GM23338 (cell line): ENCODE measurements around the gene RGS7. TPM values are rescaled to one million over a fixed set of nuclear protein-coding genes. Genes with fewer than 3 reads are reported as not detected.

Experiments
- ATAC-seq: fragments of 200-7000 bp; cut with Tn5 transposase; 3 replicates; pipeline ENCODE4 v1.9.1; 2020
- DNase-seq: peaks from one replicate; pipeline ENCODE4 v3.0.0-alpha.2; 2015; ENCODE audit warnings: low spot score
- H2AFZ ChIP-seq: fragments of 200-600 bp; sonication (generic); 2 replicates; pipeline ENCODE4 v1.8.0; 2016; ENCODE audit warnings: antibody characterized with exemption, mild to moderate bottlenecking, moderate library complexity
- H3F3A ChIP-seq: fragments of 200-600 bp; sonication (generic); replicated peaks from 2 replicates; pipeline ENCODE4 v1.8.0; 2017; ENCODE audit warnings: antibody characterized with exemption, mixed run types, low read depth
- H3K27ac ChIP-seq: fragments of 200-600 bp; sonication (generic); 2 replicates; pipeline ENCODE4 v1.6.1; 2016; ENCODE audit warnings: low read depth
- H3K27me3 ChIP-seq: fragments of 200-600 bp; sonication (generic); 2 replicates; pipeline ENCODE4 v1.8.0; 2016; ENCODE audit warnings: mild to moderate bottlenecking, mixed run types, moderate library complexity; ENCODE audit not compliant: insufficient read depth
- H3K36me3 ChIP-seq: fragments of 200-600 bp; sonication (generic); 2 replicates; pipeline ENCODE4 v1.8.0; 2016; ENCODE audit warnings: mild to moderate bottlenecking; ENCODE audit not compliant: insufficient read depth
- H3K4me1 ChIP-seq: fragments of 200-600 bp; sonication (generic); 2 replicates; pipeline ENCODE4 v1.8.0; 2016; ENCODE audit warnings: mild to moderate bottlenecking, moderate library complexity; ENCODE audit not compliant: insufficient read depth
- H3K4me2 ChIP-seq: fragments of 200-600 bp; sonication (generic); 2 replicates; pipeline ENCODE4 v1.7.1; 2017; ENCODE audit warnings: mixed run types
- H3K4me3 ChIP-seq: fragments of 200-600 bp; sonication (generic); 2 replicates; pipeline ENCODE4 v1.6.1; 2016; ENCODE audit warnings: mixed run types
- H3K79me2 ChIP-seq: fragments of 200-600 bp; sonication (generic); replicated peaks from 2 replicates; pipeline ENCODE4 v1.8.0; 2017; ENCODE audit warnings: mild to moderate bottlenecking; ENCODE audit not compliant: insufficient read depth
- H3K9me2 ChIP-seq: fragments of 200-600 bp; sonication (generic); 2 replicates; pipeline ENCODE4 v1.8.0; 2017; ENCODE audit not compliant: insufficient read depth
- H4K20me1 ChIP-seq: fragments of 200-600 bp; sonication (generic); replicated peaks from 2 replicates; pipeline ENCODE4 v1.8.0; 2017; ENCODE audit warnings: mild to moderate bottlenecking; ENCODE audit not compliant: insufficient read depth
- H3K27ac Mint-ChIP-seq: 2 replicates; pipeline ENCODE4 v1.8.0; 2020; ENCODE audit warnings: inconsistent platforms, mild to moderate bottlenecking, moderate library complexity, mixed read lengths
- H3K27me3 Mint-ChIP-seq: 3 replicates; pipeline ENCODE4 v1.8.0; 2022; ENCODE audit warnings: low read depth, mild to moderate bottlenecking, moderate library complexity, mixed read lengths, inconsistent platforms; ENCODE audit not compliant: insufficient read depth, poor library complexity
- H3K36me3 Mint-ChIP-seq: 3 replicates; pipeline ENCODE4 v1.8.0; 2021; ENCODE audit warnings: low read depth, mild to moderate bottlenecking, inconsistent platforms, moderate library complexity, mixed read lengths
- H3K4me1 Mint-ChIP-seq: 3 replicates; pipeline ENCODE4 v1.8.0; 2020; ENCODE audit warnings: mild to moderate bottlenecking, inconsistent platforms, mixed read lengths
- H3K4me3 Mint-ChIP-seq: 3 replicates; pipeline ENCODE4 v1.8.0; 2021; ENCODE audit warnings: moderate library complexity, mild to moderate bottlenecking, inconsistent platforms, mixed read lengths
- H3K9me3 Mint-ChIP-seq: 3 replicates; pipeline ENCODE4 v1.8.0; 2020; ENCODE audit warnings: moderate library complexity, mild to moderate bottlenecking, inconsistent platforms, mixed read lengths
- CREB1 ChIP-seq: fragments of 250-450 bp; sonication (Bioruptor Pico); IDR thresholded peaks from 2 replicates; pipeline ENCODE4 v1.5.0; 2020; ENCODE audit warnings: low read depth, mild to moderate bottlenecking, moderate library complexity
- EZH2 ChIP-seq: fragments of 200-600 bp; sonication (generic); IDR thresholded peaks from one replicate; pipeline ENCODE4 v1.8.0; 2017; ENCODE audit warnings: antibody characterized with exemption, mild to moderate bottlenecking, low read depth; ENCODE audit not compliant: unreplicated experiment
- EZH2phosphoT487 ChIP-seq: fragments of 200-600 bp; sonication (generic); IDR thresholded peaks from one replicate; pipeline ENCODE4 v1.8.1; 2018; ENCODE audit warnings: antibody characterized with exemption; ENCODE audit not compliant: unreplicated experiment
- NANOG ChIP-seq: IDR thresholded peaks from 2 replicates; pipeline ENCODE4 v1.6.1; 2016; ENCODE audit warnings: antibody characterized with exemption, borderline replicate concordance
- POLR2AphosphoS5 ChIP-seq: IDR thresholded peaks from 2 replicates; pipeline ENCODE4 v1.6.1; 2016; ENCODE audit warnings: antibody characterized with exemption, low read depth
- STAT1 ChIP-seq: IDR thresholded peaks from one replicate; pipeline ENCODE4 v1.6.1; 2016; ENCODE audit warnings: antibody characterized with exemption; ENCODE audit not compliant: unreplicated experiment
- ZNF331 ChIP-seq: fragments of 250-450 bp; sonication (Bioruptor Pico); IDR thresholded peaks from 2 replicates; pipeline ENCODE4 v1.5.0; 2020; ENCODE audit warnings: low read depth, mild to moderate bottlenecking, moderate library complexity
- polyA plus RNA-seq: library from polyadenylated mRNA; unstranded; fragments of >200 nt; fragmentation: Nextera tagmentation; extraction: Ambion mirVana; gene quantifications from 2 replicates; pipeline ENCODE4 v1.2.1, GENCODE V29; 2016
- total RNA-seq: library from RNA; depleted of rRNA; stranded (reverse); fragments of >200 nt; shearing (Covaris generic); gene quantifications from 2 replicates; pipeline ENCODE4 v1.2.3, GENCODE V29; 2014
- TF ChIP-seq, protein P1 (sequence below): IDR thresholded peaks from one replicate; pipeline ENCODE4 v1.6.1; 2018; ENCODE audit warnings: antibody characterized with exemption; ENCODE audit not compliant: unreplicated experiment
- TF ChIP-seq, protein P2 (sequence below): fragments of 250-450 bp; sonication (Bioruptor Pico); IDR thresholded peaks from 2 replicates; pipeline ENCODE4 v1.5.0; 2020; ENCODE audit warnings: mild to moderate bottlenecking, moderate library complexity
- TF ChIP-seq, protein P3 (sequence below), 2 experiments: fragments of 200-600 bp in 1 of 2; sonication (generic) in 1 of 2; conservative IDR thresholded peaks; 2 replicates each; pipeline versions ENCODE4 v1.5.1 to v1.6.1; 2016 to 2017; ENCODE audit warnings: antibody characterized with exemption in 2 of 2, low read depth in 2 of 2, mild to moderate bottlenecking in 2 of 2, moderate library complexity in 1 of 2
- TF ChIP-seq, protein P4 (sequence below): IDR thresholded peaks from 2 replicates; pipeline ENCODE4 v1.6.1; 2016; ENCODE audit warnings: antibody characterized with exemption

RGS7 gene
- total and polyA plus RNA-seq, 2 experiments from 2014 or later = 2.0 to 2.2 TPM

DNA sequence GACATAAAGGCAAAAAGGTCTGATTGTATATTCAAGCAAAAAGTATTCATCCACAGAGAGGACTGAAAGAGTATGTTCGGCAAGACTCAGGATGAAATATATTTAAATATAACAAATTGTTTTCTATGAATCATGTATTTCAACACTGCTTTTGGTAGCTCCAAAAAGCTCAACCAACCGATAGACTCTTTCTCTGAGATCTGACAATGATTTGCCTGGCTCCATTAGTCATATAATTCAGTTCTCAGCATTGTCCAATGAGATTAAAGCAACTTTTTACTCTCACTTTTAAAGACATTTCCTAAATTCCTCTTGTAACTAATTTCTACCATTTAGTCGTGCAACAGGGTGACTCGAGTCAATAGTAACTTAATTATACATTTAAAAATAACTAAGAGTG lies 426.0 kb downstream of the RGS7 start (continued):
- TF ChIP-seq, protein P1, sequence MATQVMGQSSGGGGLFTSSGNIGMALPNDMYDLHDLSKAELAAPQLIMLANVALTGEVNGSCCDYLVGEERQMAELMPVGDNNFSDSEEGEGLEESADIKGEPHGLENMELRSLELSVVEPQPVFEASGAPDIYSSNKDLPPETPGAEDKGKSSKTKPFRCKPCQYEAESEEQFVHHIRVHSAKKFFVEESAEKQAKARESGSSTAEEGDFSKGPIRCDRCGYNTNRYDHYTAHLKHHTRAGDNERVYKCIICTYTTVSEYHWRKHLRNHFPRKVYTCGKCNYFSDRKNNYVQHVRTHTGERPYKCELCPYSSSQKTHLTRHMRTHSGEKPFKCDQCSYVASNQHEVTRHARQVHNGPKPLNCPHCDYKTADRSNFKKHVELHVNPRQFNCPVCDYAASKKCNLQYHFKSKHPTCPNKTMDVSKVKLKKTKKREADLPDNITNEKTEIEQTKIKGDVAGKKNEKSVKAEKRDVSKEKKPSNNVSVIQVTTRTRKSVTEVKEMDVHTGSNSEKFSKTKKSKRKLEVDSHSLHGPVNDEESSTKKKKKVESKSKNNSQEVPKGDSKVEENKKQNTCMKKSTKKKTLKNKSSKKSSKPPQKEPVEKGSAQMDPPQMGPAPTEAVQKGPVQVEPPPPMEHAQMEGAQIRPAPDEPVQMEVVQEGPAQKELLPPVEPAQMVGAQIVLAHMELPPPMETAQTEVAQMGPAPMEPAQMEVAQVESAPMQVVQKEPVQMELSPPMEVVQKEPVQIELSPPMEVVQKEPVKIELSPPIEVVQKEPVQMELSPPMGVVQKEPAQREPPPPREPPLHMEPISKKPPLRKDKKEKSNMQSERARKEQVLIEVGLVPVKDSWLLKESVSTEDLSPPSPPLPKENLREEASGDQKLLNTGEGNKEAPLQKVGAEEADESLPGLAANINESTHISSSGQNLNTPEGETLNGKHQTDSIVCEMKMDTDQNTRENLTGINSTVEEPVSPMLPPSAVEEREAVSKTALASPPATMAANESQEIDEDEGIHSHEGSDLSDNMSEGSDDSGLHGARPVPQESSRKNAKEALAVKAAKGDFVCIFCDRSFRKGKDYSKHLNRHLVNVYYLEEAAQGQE = no peak
- no peak for TF ChIP-seq ZNF331 (CRISPR knock-in tag)

DNA sequence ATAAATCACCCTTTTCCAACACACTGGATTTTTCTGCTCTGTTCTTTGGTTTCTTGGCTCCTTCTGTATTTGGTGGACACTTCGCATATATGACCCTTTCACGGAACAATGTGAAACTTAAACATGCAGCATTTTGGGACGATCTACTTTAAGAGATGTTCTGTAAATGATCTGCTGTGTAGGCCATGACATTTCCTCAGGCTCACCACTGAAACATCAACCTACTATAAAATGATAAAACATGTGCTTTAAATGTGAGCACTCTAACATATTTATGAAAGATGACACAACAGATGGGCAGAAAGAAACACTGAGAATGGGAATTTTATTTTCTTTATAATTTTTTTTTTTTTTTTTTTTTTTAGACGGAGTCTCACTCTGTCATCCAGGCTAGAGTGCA lies 428.7 kb downstream of the RGS7 start:
- no peaks in the 10 kb centered on the region for H3K36me3 Mint-ChIP-seq
- no peak for ATAC-seq
- TF ChIP-seq, protein P2, sequence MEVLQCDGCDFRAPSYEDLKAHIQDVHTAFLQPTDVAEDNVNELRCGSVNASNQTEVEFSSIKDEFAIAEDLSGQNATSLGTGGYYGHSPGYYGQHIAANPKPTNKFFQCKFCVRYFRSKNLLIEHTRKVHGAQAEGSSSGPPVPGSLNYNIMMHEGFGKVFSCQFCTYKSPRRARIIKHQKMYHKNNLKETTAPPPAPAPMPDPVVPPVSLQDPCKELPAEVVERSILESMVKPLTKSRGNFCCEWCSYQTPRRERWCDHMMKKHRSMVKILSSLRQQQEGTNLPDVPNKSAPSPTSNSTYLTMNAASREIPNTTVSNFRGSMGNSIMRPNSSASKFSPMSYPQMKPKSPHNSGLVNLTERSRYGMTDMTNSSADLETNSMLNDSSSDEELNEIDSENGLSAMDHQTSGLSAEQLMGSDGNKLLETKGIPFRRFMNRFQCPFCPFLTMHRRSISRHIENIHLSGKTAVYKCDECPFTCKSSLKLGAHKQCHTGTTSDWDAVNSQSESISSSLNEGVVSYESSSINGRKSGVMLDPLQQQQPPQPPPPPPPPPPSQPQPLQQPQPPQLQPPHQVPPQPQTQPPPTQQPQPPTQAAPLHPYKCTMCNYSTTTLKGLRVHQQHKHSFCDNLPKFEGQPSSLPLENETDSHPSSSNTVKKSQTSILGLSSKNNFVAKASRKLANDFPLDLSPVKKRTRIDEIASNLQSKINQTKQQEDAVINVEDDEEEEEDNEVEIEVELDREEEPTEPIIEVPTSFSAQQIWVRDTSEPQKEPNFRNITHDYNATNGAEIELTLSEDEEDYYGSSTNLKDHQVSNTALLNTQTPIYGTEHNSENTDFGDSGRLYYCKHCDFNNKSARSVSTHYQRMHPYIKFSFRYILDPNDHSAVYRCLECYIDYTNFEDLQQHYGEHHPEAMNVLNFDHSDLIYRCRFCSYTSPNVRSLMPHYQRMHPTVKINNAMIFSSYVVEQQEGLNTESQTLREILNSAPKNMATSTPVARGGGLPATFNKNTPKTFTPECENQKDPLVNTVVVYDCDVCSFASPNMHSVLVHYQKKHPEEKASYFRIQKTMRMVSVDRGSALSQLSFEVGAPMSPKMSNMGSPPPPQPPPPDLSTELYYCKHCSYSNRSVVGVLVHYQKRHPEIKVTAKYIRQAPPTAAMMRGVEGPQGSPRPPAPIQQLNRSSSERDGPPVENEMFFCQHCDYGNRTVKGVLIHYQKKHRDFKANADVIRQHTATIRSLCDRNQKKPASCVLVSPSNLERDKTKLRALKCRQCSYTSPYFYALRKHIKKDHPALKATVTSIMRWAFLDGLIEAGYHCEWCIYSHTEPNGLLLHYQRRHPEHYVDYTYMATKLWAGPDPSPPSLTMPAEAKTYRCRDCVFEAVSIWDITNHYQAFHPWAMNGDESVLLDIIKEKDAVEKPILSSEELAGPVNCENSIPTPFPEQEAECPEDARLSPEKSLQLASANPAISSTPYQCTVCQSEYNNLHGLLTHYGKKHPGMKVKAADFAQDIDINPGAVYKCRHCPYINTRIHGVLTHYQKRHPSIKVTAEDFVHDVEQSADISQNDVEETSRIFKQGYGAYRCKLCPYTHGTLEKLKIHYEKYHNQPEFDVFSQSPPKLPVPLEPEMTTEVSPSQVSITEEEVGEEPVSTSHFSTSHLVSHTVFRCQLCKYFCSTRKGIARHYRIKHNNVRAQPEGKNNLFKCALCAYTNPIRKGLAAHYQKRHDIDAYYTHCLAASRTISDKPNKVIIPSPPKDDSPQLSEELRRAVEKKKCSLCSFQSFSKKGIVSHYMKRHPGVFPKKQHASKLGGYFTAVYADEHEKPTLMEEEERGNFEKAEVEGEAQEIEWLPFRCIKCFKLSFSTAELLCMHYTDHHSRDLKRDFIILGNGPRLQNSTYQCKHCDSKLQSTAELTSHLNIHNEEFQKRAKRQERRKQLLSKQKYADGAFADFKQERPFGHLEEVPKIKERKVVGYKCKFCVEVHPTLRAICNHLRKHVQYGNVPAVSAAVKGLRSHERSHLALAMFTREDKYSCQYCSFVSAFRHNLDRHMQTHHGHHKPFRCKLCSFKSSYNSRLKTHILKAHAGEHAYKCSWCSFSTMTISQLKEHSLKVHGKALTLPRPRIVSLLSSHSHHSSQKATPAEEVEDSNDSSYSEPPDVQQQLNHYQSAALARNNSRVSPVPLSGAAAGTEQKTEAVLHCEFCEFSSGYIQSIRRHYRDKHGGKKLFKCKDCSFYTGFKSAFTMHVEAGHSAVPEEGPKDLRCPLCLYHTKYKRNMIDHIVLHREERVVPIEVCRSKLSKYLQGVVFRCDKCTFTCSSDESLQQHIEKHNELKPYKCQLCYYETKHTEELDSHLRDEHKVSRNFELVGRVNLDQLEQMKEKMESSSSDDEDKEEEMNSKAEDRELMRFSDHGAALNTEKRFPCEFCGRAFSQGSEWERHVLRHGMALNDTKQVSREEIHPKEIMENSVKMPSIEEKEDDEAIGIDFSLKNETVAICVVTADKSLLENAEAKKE (CRISPR knock-in tag) = no peak
- TF ChIP-seq POLR2AphosphoS5 (no peak), EZH2 (no peak), EZH2phosphoT487 (no peak), ZNF331 (CRISPR knock-in tag) (no peak), STAT1 (no peak), NANOG (no peak), CREB1 (CRISPR knock-in tag) (no peak)
- TF ChIP-seq, protein P3, sequence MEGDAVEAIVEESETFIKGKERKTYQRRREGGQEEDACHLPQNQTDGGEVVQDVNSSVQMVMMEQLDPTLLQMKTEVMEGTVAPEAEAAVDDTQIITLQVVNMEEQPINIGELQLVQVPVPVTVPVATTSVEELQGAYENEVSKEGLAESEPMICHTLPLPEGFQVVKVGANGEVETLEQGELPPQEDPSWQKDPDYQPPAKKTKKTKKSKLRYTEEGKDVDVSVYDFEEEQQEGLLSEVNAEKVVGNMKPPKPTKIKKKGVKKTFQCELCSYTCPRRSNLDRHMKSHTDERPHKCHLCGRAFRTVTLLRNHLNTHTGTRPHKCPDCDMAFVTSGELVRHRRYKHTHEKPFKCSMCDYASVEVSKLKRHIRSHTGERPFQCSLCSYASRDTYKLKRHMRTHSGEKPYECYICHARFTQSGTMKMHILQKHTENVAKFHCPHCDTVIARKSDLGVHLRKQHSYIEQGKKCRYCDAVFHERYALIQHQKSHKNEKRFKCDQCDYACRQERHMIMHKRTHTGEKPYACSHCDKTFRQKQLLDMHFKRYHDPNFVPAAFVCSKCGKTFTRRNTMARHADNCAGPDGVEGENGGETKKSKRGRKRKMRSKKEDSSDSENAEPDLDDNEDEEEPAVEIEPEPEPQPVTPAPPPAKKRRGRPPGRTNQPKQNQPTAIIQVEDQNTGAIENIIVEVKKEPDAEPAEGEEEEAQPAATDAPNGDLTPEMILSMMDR (conservative IDR thresholded peaks at IDR 0.05; ENCODE audit: low read depth in 2 of 2) = no peak
- TF ChIP-seq, protein P4, sequence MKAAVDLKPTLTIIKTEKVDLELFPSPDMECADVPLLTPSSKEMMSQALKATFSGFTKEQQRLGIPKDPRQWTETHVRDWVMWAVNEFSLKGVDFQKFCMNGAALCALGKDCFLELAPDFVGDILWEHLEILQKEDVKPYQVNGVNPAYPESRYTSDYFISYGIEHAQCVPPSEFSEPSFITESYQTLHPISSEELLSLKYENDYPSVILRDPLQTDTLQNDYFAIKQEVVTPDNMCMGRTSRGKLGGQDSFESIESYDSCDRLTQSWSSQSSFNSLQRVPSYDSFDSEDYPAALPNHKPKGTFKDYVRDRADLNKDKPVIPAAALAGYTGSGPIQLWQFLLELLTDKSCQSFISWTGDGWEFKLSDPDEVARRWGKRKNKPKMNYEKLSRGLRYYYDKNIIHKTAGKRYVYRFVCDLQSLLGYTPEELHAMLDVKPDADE = no peak

More for the DNA sequence above, 428.7 kb downstream of the RGS7 start:
- no peak overlapping the region for H3K4me3 ChIP-seq
- H3K4me1 Mint-ChIP-seq = no peaks in the 10 kb centered on the region
- no peak overlapping the region for H3K27ac Mint-ChIP-seq
- no peaks in the 10 kb centered on the region for H3K36me3 ChIP-seq
- no peaks in the 10 kb centered on the region for H3K4me1 ChIP-seq
- H3K4me3 Mint-ChIP-seq = no peak overlapping the region
- no peak overlapping the region for H3K27ac ChIP-seq
- H3K9me3 Mint-ChIP-seq = peaks cover 4% of the 10 kb centered on the region; the same call in 2 of the 3 replicates
- H3K27me3 ChIP-seq = no peaks in the 10 kb centered on the region
- no peak for DNase-seq
- H3F3A ChIP-seq = no peaks in the 10 kb centered on the region
- H3K79me2 ChIP-seq = no peaks in the 10 kb centered on the region
- no peaks in the 10 kb centered on the region for H3K9me2 ChIP-seq
- no peaks in the 10 kb centered on the region for H3K27me3 Mint-ChIP-seq
- H3K4me2 ChIP-seq = no peak overlapping the region
- H2AFZ ChIP-seq = no peak overlapping the region
- no peaks in the 10 kb centered on the region for H4K20me1 ChIP-seq
